ENCODE data around the gene HDGFL3.
"Not testable (repeated sequence)": the region's sequence is repeated elsewhere in the genome, so short reads cannot be mapped to it uniquely, and the experiment has no call there.

HDGFL3 gene

GRCh38 chr15:83109532-83109931 is 98.1 kb downstream of the HDGFL3 start:
- in situ Hi-C loops (cut with MboI; ENCODE audit: low pct_unique_long_range_greater_than_20kb, low sequenced_read_pairs) = no loop called here
- no peak for DNase-seq

DNA sequence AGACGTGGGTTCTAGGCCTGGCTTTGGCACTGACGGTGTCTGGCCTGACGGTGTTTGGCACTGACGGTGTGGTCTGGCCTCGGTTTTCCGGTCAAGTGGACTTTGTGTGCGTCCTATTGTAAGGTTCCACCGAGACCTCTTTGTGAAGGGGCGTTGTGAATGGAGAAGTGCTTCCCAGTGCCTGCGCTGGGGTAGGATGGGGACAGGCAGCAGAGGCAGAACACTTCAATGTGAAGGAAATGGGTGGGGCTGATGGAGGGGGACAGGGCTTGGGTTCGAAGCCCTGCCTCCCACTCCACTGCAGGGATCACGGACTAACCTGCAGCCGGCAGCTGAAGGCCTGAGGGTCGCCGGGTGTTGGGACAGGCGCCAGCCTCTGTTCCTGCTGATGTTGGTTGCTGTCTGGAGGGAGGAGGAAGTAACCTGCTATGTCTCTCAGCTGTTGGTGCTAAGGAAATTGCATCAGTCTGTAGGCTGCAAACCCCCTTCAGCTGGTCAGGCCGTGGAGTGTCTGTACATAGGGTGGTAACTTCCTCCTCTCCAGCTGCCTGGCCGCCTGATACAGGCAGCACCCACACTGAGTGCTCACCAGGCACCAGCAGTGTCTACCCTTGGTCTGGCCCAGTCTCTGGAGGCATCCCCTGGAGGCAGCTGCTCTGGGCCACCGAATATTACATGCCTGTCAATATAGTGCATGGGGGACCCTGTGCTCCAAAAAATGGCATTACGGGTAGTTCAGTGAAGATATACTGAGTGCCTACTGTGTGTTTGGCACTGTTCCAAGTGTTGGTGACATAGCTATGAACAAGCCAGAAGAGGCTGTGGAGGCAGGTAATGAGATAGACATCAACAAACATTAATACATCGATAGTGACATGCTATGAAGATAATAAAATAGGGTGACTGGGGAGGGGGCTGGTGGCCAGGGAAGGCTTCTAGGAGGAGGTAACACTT is 99.1 kb downstream of the HDGFL3 start:
- peak; percentile 100 for DNase-seq

GRCh38 chr15:83107841-83108181 is 99.8 kb downstream of the HDGFL3 start:
- in situ Hi-C loops (cut with MboI; ENCODE audit: low pct_unique_long_range_greater_than_20kb, low sequenced_read_pairs) = no loop called here
- DNase-seq = no peak

More for the DNA sequence above, 99.1 kb downstream of the HDGFL3 start:
- in situ Hi-C loops (cut with MboI; ENCODE audit: low pct_unique_long_range_greater_than_20kb, low sequenced_read_pairs) = no loop called here

- in situ Hi-C loops (cut with MboI; ENCODE audit: low pct_unique_long_range_greater_than_20kb, low sequenced_read_pairs) = no loop called here
- peak; percentile 55 for DNase-seq
Measured at GRCh38 chr15:83106994-83107840, 100.4 kb downstream of the HDGFL3 start, which contains the start of gene TM6SF1. TM6SF1 (plus strand) TSS chr15:83107645; CDS start chr15:83107681, 36 bp downstream.

GRCh38 chr15:83105440-83105839 is 102.2 kb downstream of the HDGFL3 start:
- in situ Hi-C loops (cut with MboI; ENCODE audit: low pct_unique_long_range_greater_than_20kb, low sequenced_read_pairs) = no loop called here
- peak; percentile 69 for DNase-seq

- no peak for DNase-seq
- in situ Hi-C loops (cut with MboI; ENCODE audit: low pct_unique_long_range_greater_than_20kb, low sequenced_read_pairs) = no loop called here
Measured at GRCh38 chr15:83104141-83104540, 103.5 kb downstream of the HDGFL3 start.

DNA sequence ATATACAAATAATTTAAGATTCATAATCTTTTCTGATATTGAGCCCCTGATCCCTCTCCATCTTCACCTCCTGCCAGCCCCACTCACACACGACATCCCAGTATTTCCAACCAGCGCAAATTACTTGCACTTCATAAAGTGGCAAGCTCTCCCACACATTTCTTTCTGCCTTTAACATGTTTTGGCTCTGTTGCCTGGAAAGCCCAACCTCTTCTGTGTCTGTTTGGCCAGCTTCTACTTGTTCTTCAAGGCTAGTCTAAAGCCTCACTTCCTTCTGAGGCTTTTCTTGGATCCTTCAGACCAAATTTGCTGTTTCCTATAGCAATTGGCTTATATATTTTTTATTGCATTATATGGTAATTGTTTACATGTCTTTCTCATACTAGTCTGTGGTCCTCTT is 105.3 kb downstream of the HDGFL3 start:
- in situ Hi-C loops (cut with MboI; ENCODE audit: low pct_unique_long_range_greater_than_20kb, low sequenced_read_pairs) = no loop called here
- DNase-seq = no peak

DNA sequence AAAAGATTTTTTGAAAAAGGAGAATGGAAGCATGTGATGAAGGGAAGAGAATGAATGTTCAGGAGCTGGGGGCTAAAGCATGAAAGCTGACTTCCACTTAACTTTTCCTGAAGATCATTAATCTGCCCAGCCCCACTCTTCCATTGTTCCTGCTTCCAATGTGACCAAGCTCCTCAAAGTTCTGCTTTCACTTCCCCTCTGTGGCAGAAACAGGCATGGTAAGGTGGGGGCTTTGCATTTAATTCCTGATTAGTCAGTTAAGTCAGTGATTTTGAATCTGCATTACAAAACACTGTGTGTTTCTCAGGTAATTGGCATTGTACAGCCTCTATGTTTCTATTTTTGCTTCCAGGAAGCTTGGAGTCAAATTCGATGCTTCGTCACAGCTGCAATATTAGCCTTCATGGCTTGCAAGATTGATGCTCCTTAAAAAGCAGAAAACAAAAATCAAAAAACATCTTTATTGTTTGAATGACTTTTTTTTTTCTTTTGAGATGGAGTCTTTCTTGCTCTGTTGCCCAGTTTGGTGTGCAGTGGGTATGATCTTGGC is 107.5 kb downstream of the HDGFL3 start:
- in situ Hi-C loops (cut with MboI; ENCODE audit: low pct_unique_long_range_greater_than_20kb, low sequenced_read_pairs) = no loop called here
- peak; percentile 72 for DNase-seq

DNA sequence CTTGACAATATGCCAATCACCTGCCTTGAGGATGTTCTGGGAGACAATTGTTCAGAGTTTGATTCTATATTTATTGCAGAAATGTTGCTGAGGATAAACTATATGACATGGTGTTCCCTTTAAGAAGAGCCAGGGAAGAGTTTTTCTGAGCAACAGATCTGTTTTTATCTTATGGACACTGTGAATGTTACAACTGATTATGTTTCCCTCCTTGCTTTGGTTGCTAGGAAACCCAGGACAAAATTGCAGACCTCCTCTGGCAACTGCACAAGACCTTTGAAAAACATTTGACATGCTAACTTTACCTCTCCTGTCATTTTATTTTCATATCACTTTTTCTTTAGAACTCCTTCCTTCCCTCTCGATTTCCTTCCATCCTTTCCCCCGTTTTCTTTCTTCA is 108.3 kb downstream of the HDGFL3 start:
- no peak for DNase-seq
- in situ Hi-C loops (cut with MboI; ENCODE audit: low pct_unique_long_range_greater_than_20kb, low sequenced_read_pairs) = no loop called here

- in situ Hi-C loops (cut with MboI; ENCODE audit: low pct_unique_long_range_greater_than_20kb, low sequenced_read_pairs) = no loop called here
- DNase-seq = no peak
Measured at GRCh38 chr15:83098079-83098478, 109.5 kb downstream of the HDGFL3 start.

- DNase-seq = no peak
- in situ Hi-C loops (cut with MboI; ENCODE audit: low pct_unique_long_range_greater_than_20kb, low sequenced_read_pairs) = no loop called here
Measured at GRCh38 chr15:83094583-83094982, 113.0 kb downstream of the HDGFL3 start.

- in situ Hi-C loops (cut with MboI; ENCODE audit: low pct_unique_long_range_greater_than_20kb, low sequenced_read_pairs) = no loop called here
Measured at GRCh38 chr15:83092309-83092976, 115.2 kb downstream of the HDGFL3 start.

GRCh38 chr15:83091965-83092308 is 115.7 kb downstream of the HDGFL3 start:
- DNase-seq; in situ Hi-C loops (cut with MboI; ENCODE audit: low pct_unique_long_range_greater_than_20kb, low sequenced_read_pairs): not testable (repeated sequence)

More at GRCh38 chr15:83092309-83092976, 115.2 kb downstream of the HDGFL3 start:
- peak; percentile 91 for DNase-seq

DNA sequence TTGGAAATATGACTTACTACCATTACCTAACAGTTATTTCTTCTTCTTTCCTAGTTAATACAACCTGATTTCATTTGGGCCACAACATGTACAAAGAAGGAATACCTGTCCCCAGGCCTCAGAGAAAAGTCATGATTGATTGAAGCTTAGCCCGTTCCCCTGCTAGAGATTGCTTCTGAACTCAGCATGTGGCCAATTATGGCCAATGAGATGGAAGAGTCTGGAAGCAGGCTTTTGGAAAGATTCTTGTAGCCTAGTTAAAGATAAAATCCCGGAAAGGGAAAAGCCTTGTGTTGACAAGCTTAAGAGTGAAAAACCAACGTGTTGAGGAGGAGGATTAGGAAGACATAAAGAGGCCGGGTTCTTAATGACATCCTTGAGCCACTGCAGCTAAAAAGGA is 117.2 kb downstream of the HDGFL3 start:
- no peak for DNase-seq
- in situ Hi-C loops (cut with MboI; ENCODE audit: low pct_unique_long_range_greater_than_20kb, low sequenced_read_pairs) = no loop called here

DNA sequence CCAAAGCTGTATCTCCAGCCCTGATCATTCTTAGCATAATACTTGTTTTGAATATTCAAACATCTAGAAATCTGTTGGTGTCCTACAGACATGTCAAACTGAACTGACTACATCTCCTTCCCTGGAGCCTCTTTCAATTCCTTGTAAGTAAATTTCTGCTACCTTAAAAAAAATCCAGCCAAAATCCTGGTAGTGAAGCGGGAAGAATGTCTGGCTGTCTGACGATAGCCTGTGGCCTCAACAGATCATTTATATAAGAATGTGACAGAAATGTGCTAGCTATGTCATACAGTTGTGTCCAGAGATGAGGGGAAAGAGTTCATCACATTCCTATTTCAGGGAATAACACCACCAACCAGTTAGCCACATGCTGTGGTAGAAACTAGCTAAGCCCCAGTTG is 118.7 kb downstream of the HDGFL3 start:
- no peak for DNase-seq
- in situ Hi-C loops (cut with MboI; ENCODE audit: low pct_unique_long_range_greater_than_20kb, low sequenced_read_pairs) = no loop called here

- DNase-seq = no peak
- in situ Hi-C loops (cut with MboI; ENCODE audit: low pct_unique_long_range_greater_than_20kb, low sequenced_read_pairs) = no loop called here
Measured at GRCh38 chr15:83087576-83087975, 120.0 kb downstream of the HDGFL3 start.

DNA sequence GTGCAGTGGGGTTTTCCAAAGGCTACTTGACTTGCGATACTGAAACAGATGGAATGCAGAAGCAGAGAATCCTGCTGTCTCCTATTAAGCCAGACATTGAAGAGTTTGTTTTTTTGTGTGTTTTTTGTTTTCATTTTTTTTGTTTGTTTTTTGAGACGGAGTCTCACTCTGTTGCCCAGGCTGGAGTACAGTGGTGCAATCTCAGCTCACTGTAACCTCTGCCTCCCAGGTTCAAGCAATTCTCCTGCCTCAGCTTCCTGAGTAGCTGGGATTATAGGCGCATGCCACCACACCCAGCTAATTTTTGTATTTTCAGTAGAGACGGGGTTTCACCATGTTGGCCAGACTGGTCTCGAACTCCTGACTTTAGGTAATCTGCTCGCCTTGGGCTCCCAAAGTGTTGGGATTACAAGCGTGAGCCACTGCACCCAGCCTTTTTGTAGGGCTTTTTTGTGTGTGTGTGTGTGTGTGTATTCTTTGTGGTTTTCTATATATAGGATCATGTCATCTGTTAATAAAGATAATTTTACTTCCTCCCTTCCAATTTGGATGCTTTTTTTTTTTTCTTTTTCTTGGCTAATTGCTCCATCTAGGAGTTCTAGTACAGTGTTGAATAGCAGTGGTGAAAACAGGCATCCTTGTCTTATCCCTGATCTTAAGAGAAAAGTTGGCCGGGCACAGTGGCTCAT is 121.6 kb downstream of the HDGFL3 start:
- in situ Hi-C loops (cut with MboI; ENCODE audit: low pct_unique_long_range_greater_than_20kb, low sequenced_read_pairs) = not testable (repeated sequence)

GRCh38 chr15:83085461-83085860 is 122.2 kb downstream of the HDGFL3 start:
- in situ Hi-C loops (cut with MboI; ENCODE audit: low pct_unique_long_range_greater_than_20kb, low sequenced_read_pairs); DNase-seq: not testable (repeated sequence)

More for the DNA sequence above, 121.6 kb downstream of the HDGFL3 start:
- DNase-seq = peak; percentile 33
